RWPE2 (cell line): ENCODE data around the gene TIFAB.

ENCODE experiments used
- ATAC-seq: fragments of 200-7000 bp; cut with Tn5 transposase; 3 replicates; pipeline ENCODE4 v1.9.1; 2021; ENCODE audit warnings: low read depth
- DNase-seq: peaks from one replicate; pipeline ENCODE4 v3.0.0-alpha.2; 2020; ENCODE audit warnings: low spot score
- H3K27ac ChIP-seq: fragments of 450-650 bp; 2 replicates; pipeline ENCODE4 v1.5.1; 2017; ENCODE audit warnings: mild to moderate bottlenecking; ENCODE audit not compliant: poor library complexity, severe bottlenecking
- H3K27me3 ChIP-seq: fragments of 250-450 bp; sonication (Bioruptor Pico); 2 replicates; pipeline ENCODE4 v1.5.1; 2021; ENCODE audit warnings: mild to moderate bottlenecking, moderate library complexity; ENCODE audit not compliant: insufficient read depth, poor library complexity, severe bottlenecking
- H3K36me3 ChIP-seq: fragments of 250-450 bp; sonication (Bioruptor Pico); 2 replicates; pipeline ENCODE4 v1.5.1; 2020; ENCODE audit warnings: low read depth, mild to moderate bottlenecking, moderate library complexity
- H3K4me1 ChIP-seq: fragments of 250-450 bp; sonication (Bioruptor Pico); 2 replicates; pipeline ENCODE4 v1.5.1; 2021; ENCODE audit warnings: mild to moderate bottlenecking, moderate library complexity; ENCODE audit not compliant: insufficient read depth, poor library complexity, severe bottlenecking
- H3K4me3 ChIP-seq: fragments of 250-450 bp; sonication (Bioruptor Pico); 2 replicates; pipeline ENCODE4 v1.5.1; 2021; ENCODE audit warnings: mild to moderate bottlenecking, moderate library complexity; ENCODE audit not compliant: severe bottlenecking
- H3K9me3 ChIP-seq: fragments of 250-450 bp; sonication (Bioruptor Pico); 2 replicates; pipeline ENCODE4 v1.5.1; 2021; ENCODE audit warnings: mild to moderate bottlenecking, moderate library complexity; ENCODE audit not compliant: severe bottlenecking
- TF ChIP-seq, protein P1 (sequence below): fragments of 450-650 bp; IDR thresholded peaks from one replicate; pipeline ENCODE4 v1.5.1; 2017; ENCODE audit warnings: mild to moderate bottlenecking, moderate library complexity; ENCODE audit not compliant: poor library complexity, severe bottlenecking

TIFAB gene

DNA sequence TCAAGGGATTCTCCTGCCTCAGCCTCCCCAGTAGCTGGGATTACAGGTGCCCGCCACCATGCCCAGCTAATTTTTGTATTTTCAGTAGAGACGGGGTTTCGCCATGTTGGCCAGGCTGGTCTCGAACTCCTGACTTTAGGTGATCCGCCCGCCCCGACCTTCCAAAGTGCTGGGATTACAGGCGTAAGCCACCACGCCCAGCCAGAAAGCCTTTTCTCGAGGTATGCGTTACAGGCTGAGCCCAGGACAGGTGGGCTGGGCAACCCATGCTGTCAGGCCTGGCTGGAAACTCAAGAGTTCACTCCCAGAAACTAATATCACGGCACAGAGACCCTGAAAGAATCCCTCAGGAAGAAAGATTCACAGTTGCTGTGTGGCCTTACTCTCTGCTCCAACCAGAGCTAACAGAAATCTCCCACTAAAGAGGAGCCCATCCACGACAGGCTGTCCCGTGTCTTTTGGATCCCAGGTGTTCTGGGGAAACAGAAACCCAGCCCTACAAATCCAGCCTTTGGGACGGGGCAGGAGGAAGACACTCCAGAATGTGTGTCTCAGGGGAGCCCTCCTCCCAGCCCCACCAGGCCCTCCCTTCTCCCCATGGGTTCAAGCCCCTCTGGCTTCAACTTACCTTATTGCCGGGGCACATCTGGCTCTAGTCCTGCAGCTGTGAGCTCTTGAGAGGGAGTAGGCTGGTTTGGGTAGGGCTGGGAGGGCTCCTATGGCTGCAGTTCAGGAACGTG lies 400 bp downstream of the TIFAB start:
- Histone ChIP-seq H3K36me3 (no peaks in the 10 kb centered on the region), H3K9me3 (no peaks in the 10 kb centered on the region), H3K4me3 (no peak overlapping the region), H3K27me3 (no peaks in the 10 kb centered on the region), H3K4me1 (peaks cover 9% of the 10 kb centered on the region), H3K27ac (no peak overlapping the region)
- no peak for ATAC-seq
- DNase-seq = peak; percentile 56
- TF ChIP-seq, protein P1, sequence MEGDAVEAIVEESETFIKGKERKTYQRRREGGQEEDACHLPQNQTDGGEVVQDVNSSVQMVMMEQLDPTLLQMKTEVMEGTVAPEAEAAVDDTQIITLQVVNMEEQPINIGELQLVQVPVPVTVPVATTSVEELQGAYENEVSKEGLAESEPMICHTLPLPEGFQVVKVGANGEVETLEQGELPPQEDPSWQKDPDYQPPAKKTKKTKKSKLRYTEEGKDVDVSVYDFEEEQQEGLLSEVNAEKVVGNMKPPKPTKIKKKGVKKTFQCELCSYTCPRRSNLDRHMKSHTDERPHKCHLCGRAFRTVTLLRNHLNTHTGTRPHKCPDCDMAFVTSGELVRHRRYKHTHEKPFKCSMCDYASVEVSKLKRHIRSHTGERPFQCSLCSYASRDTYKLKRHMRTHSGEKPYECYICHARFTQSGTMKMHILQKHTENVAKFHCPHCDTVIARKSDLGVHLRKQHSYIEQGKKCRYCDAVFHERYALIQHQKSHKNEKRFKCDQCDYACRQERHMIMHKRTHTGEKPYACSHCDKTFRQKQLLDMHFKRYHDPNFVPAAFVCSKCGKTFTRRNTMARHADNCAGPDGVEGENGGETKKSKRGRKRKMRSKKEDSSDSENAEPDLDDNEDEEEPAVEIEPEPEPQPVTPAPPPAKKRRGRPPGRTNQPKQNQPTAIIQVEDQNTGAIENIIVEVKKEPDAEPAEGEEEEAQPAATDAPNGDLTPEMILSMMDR = no peak

DNA sequence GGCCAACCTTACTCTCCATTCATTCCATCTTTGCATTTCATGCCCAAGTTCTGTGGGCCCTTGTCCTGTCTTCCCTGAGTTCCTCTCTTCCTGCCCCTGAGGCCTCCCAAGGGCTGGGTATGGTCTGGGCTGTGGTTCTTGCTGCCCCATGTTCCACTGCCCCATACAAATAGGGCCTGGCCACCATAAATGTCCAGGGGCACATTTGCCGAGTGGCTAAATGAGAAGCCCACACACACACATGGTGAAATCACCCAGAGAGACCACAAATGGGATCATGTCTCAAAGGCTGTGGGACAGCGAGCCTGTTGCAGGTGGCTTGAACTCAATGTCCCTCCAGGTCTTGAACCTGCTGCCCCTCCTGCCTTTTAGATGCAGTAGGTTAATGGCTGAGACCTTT lies 1.2 kb downstream of the TIFAB start:
- no peak for ATAC-seq
- DNase-seq = peak; percentile 19
- no peaks in the 10 kb centered on the region for H3K36me3 ChIP-seq

DNA sequence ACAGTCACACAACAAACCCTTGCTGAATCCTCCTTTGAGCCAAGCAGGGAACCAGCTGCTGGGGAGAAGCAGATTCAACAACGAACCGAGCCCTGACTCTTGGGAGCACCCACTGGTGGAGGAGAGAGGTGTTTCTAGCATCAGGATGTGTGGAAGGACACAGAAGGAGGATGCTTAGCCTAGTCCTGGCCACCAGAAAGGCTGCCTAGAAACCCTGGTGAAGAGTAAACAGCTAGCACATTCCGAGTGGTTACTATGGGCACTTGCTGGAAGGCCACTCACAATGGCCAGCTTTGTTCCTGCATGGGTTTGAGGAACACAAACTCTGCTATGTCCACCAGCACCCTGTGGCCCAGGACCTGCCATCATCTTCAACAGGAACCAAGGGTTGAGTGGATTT lies 1.8 kb downstream of the TIFAB start:
- Histone ChIP-seq H3K9me3 (no peaks in the 10 kb centered on the region), H3K36me3 (no peaks in the 10 kb centered on the region), H3K4me1 (no peaks in the 10 kb centered on the region), H3K4me3 (no peak overlapping the region), H3K27ac (no peak overlapping the region), H3K27me3 (no peaks in the 10 kb centered on the region)
- peak; percentile 35 for DNase-seq
- TF ChIP-seq, protein P1 = no peak
- no peak for ATAC-seq

More for the DNA sequence above, 1.2 kb downstream of the TIFAB start:
- Histone ChIP-seq H3K27ac (no peak overlapping the region), H3K9me3 (no peaks in the 10 kb centered on the region), H3K4me1 (peaks cover 2% of the 10 kb centered on the region), H3K4me3 (no peak overlapping the region), H3K27me3 (no peaks in the 10 kb centered on the region)
- TF ChIP-seq, protein P1 = no peak

DNA sequence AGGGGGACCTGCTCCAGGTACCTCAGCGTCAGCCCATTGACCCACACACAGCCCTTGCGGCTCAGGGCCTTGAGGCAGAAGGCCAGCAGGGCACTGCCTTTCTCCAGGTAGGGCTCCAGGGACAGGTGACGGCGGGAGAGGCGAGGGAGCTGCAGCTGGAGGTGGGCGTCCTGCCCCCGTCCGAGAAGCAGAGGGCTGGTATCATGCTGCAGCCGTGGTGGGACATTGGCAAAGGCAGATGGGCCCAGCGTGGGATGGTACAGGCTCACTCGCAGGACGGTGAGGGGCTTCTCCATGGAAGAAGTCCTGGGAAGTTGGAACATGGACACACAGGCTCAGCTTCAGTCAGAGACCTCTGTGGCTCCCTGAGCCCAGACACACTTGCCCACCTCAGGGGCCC lies 2.5 kb downstream of the TIFAB start:
- TF ChIP-seq, protein P1 = no peak
- Histone ChIP-seq H3K4me1 (no peaks in the 10 kb centered on the region), H3K36me3 (no peaks in the 10 kb centered on the region), H3K9me3 (no peaks in the 10 kb centered on the region), H3K27ac (no peak overlapping the region), H3K4me3 (no peak overlapping the region), H3K27me3 (no peaks in the 10 kb centered on the region)
- DNase-seq = peak; percentile 63
- no peak for ATAC-seq
